HG03025 (cell line): Measurements from ENCODE around the gene RNF144B.
"Not testable (repeated sequence)": the region's sequence is repeated elsewhere in the genome, so short reads cannot be mapped to it uniquely, and the experiment has no call there.

Source experiments
- ATAC-seq: cut with Tn5 transposase; IDR thresholded peaks from one replicate; pipeline ENCODE4 v1.9.1; 2021; ENCODE audit warnings: mild to moderate bottlenecking, moderate library complexity; ENCODE audit not compliant: unreplicated experiment, low FRiP score

RNF144B gene

DNA sequence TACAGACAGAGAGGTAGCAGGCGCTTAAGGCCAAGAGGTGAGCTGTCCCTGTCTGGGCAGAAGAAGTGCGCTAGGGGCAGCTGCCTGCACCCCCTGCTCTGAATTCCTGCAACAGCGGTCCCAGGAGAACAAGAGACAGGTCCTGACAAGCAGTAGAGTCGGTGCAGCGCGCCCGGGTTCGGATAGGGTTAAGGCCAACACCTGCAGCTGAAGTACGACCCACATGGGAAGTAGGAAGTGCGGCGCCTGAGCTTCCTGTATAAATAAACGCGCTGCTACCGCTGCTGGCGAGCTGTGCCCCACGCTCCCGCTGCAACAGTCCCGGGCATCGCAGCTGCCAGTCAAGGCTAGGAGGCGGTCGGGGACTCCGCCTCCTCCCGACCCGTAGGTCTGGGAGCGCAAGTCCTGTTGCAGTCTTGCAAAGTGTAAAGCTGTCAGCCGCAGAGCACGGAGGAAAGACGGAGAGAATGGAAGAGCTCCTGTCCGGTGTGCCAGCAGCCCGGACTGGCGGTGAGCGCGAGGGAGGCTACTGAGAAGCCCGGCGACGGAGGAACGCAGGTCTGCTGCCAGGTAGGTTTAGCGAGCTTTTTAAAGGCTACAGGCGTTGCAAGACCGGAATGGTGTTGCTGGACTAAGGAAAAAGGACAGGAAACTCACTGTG lies at the start of gene RNF144B:
Gene RNF144B, plus strand, starts transcription at position 290 of the 661 bp plus-strand sequence. CDS start 12,185 bp downstream, outside the sequence.
- peak; percentile 82 for ATAC-seq

GRCh38 chr6:18339599-18339998 lies 47.6 kb upstream of the RNF144B start:
- no peak for ATAC-seq

GRCh38 chr6:18340781-18341551 lies 46.2 kb upstream of the RNF144B start:
- no peak for ATAC-seq

GRCh38 chr6:18342223-18342622 lies 44.9 kb upstream of the RNF144B start:
- ATAC-seq: no peak

DNA sequence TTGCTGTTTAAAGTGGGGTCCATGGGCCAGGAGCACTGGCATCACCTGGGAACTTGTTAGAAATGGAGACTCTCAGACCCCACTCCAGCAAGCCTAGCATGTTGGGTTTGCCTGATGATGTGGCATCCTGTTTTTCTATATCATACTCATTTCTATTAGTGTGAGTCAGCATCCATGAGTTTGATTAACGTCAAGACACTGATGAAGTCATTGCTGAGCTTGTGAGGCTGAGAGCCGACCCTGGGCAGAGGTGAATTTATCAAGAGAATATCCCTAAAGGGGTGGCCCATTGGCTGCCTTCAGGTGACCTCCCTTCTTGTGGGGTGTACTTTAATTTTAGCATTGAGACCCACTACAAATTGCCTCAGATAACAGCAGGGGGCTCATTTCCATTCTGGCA lies 43.4 kb upstream of the RNF144B start:
- no peak for ATAC-seq

DNA sequence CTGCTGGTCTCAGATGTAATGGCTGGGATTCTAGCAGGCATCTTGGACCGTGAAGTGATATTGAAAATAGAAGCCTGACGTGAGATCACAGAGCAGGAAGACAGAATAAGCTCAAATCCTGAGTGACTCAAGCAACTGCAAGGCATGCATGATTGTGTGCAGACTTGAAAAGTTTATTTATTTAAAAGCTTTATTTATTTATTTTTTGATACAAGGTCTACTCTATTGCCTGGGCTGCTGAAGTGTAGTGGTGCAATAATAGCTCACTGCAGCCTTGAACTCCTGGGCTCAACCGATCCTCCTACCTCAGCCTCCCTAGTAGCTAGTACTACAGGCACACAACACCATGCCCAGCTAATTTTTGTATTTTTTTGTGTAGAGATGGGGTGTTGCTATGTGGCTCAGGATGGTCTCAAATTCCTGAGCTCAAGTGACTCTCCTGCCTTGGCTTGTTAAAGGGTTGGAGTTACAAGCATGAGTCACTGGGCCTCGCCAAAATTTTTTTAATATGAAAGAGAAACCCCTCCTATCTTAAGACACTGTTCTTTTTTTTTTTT lies 40.1 kb upstream of the RNF144B start:
- no peak for ATAC-seq

DNA sequence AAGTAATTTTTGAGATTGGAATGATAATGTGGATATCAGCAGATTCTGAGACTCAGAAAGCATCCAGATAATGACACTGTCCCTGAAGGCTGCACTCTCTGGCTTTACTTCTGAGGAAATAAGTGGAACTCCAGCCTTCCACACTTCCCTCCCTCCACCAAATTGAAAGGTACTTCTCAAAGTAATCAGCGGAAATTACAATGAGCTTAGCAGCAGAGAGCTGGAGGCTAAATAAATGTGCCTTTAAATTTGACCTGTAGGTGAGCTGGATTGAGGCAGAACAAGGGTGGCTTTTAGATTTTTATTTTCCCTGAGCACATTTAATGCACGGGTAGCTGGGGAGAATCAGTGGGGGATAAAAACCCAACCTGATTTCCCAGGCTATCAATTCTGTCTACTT lies 39.3 kb upstream of the RNF144B start:
- ATAC-seq: no peak

- no peak for ATAC-seq
Observed at GRCh38 chr6:18349386-18349785, 37.8 kb upstream of the RNF144B start.

GRCh38 chr6:18350271-18350670 lies 36.9 kb upstream of the RNF144B start:
- no peak for ATAC-seq

- no peak for ATAC-seq
Observed at GRCh38 chr6:18350712-18351111, 36.4 kb upstream of the RNF144B start.

- no peak for ATAC-seq
Observed at GRCh38 chr6:18352001-18352400, 35.1 kb upstream of the RNF144B start.

DNA sequence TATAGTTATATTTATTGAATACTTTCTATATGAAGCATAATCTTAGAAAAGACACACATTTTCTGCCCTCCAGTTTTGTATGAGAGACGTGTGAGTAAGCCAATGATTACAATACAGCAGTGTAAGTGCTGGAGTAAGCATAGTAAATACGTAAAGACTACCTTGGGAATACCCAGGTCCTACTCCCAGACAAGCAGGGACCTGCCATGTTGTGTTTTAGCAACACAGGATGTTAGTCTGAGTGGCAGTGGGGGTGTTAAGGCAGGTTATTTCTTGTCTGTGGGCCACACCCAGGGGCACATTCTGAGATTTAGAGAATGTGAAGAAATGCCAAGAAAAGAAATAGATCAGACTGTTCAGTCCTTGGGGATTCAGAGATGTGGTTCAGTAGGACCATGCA lies 34.3 kb upstream of the RNF144B start:
- no peak for ATAC-seq

DNA sequence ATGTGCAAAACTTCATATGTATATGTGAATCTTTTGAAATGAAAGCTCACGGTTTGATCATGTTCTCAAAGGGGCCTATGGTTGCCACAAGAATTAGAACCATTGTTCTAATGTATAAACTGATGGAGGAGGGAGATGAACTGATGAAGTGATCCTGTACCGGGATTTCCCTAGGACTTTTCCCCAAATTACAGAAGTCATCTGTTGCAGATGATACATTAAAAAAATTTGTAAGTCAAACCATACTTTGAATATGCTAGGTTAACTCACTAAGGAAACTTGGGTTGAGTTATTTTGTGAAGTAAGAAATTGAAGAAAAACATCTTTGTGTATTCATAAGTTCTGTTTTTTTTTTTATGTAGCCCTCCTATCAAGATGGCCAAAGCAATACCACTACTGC lies 33.9 kb upstream of the RNF144B start:
- no peak for ATAC-seq

DNA sequence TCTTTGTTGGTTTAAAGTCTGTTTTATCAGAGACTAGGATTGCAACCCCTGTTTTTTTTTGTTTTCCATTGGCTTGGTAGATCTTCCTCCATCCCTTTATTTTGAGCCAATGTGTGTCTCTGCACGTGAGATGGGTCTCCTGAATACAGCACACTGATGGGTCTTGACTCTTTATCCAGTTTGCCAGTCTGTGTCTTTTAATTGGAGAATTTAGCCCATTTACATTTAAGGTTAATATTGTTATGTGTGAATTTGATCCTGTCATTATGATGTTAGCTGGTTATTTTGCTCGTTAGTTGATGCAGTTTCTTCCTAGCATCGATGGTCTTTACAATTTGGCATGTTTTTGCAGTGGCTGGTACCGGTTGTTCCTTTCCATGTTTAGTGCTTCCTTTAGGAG lies 29.6 kb upstream of the RNF144B start:
- not testable (repeated sequence) for ATAC-seq

- peak; percentile 98 for ATAC-seq
Observed at GRCh38 chr6:18359237-18359885, 27.8 kb upstream of the RNF144B start.

DNA sequence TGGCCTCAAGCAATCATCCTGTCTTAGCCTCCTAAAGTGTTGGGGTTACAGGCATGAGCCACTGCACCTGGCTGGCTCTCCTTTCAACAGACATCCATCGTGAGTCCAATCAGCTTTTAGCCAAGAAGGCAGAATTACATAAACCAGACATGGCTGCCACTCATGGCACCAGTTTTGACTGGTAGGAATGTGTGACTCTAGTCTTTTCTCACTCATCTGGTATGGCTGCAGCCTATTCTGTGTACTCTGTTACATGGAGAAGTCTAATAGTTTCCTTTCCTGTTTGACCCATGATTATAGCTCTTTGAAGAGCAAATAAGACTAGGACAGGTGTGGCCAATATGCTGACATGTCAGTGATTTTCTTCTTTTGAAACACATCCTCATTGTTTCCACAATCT lies 27.0 kb upstream of the RNF144B start:
- ATAC-seq: no peak

DNA sequence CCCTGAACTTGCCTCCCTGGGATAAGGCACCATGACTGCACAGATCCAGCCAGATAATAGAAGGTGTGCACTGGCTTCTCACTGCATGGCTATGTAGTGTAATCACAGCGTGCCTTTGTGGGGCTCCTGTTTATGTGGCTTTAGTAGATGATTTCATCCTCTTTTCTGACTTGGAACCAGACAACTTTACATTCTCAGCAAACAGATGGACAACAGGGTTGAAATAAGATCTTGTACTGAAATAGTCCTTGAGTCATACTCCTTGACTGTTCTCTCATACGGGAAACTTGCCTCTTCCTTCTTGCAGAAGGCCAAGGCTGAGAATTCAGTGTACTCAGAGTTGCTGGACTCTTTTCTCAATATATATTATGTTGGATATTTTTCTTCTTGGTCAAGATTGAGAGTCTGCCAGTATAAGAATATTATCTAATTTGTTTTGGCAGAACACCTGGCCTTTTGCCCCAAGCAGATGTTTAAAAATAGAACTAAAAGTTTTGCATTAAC lies 25.0 kb upstream of the RNF144B start:
- no peak for ATAC-seq

DNA sequence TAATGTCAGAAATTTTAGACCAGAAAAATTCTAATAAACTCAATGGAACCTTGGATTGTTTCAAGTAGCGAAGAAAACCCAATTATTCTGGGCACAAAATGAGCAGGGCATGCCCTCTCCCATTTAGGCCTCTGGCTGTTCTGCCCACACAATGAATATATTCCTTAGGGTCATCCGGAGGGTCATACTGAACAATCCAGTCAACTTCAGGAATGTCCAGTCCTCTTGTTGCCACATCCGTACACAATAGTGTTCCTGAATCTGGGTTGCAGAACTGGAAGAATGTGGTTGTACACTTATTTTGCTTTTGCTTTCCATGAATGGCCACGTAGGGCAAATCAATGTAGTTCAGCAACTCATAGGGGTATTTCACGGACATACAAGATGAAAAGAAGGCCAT lies 23.4 kb upstream of the RNF144B start:
- ATAC-seq: no peak

DNA sequence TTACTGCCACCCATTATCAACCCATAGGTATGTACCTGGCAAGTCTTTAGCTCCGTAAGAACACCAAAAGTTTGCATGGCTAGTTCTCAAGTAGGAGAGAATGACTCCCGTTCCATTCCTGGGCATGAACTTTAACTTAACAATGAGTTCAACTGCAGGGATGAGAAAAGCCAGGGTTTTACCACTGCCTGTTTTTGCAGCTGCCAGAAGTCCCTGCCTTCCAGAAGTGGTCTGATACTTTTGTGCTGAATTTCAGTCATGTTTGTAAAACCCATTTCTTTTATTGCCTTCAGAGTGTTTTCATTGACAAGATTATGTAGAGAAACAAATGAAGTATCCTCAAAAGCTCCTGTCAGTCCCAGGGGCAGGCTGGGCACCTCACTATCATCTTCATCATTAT lies 22.6 kb upstream of the RNF144B start:
- not testable (repeated sequence) for ATAC-seq

DNA sequence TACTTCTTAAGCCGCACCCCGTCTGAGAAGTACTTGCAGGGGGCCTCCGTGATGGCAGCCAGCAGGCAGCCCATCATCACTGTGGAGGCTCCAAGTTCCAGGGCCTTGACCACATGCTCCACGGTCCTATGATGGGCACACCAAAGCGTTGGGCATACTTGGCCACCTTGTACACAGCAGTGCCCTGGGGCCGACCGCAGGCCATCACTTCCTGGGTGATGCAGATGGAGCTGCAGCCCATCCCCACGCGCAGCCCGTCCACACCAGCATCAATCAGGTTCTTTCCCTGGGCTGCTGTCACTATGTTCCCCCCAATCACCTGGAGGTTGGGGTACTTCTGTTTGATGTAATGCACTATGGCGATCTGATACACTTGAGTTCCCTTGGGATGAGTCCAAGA lies 19.8 kb upstream of the RNF144B start:
- ATAC-seq: no peak
